ENCODE results near the gene IFNL3.
A peak's percentile ranks its signal among the peaks of the same experiment; 100 is the strongest.

The IFNL3 gene

GRCh38 chr19:39200066-39200802 lies 44.6 kb downstream of the IFNL3 start:
- no peak overlapping the region for H3K27ac Mint-ChIP-seq
- H3K4me1 Mint-ChIP-seq (ENCODE audit: low read depth in 2 of 2) = peaks cover 10 to 20% of the 10 kb centered on the region in 2 donors
- H3K36me3 Mint-ChIP-seq (ENCODE audit: insufficient read depth) = peaks cover 5% of the 10 kb centered on the region
- no peak for ATAC-seq (replicated peaks)
- H3K27me3 Mint-ChIP-seq = peaks cover 74 to 98% of the 10 kb centered on the region in 2 donors
- H3K4me3 Mint-ChIP-seq = no peak overlapping the region
- DNase-seq = no peak
- no peaks in the 10 kb centered on the region for H3K9me3 Mint-ChIP-seq

GRCh38 chr19:39199025-39199424 lies 45.8 kb downstream of the IFNL3 start:
- Mint-ChIP-seq H3K36me3 (ENCODE audit: insufficient read depth) (peaks cover 2% of the 10 kb centered on the region), H3K27me3 (peaks cover 66 to 98% of the 10 kb centered on the region in 2 donors), H3K4me1 (ENCODE audit: low read depth in 2 of 2) (peaks cover 10 to 22% of the 10 kb centered on the region in 2 donors), H3K27ac (no peak overlapping the region), H3K9me3 (no peaks in the 10 kb centered on the region), H3K4me3 (no peak overlapping the region)
- ATAC-seq (replicated peaks) = no peak
- DNase-seq = no peak

- H3K4me3 Mint-ChIP-seq = peak overlapping the region; percentile 22 to 58
- H3K36me3 Mint-ChIP-seq (ENCODE audit: insufficient read depth) = peaks cover 2% of the 10 kb centered on the region
- no peak for ATAC-seq (replicated peaks)
- DNase-seq = no peak
- H3K27ac Mint-ChIP-seq = no peak overlapping the region
- peaks cover 59 to 98% of the 10 kb centered on the region in 2 donors for H3K27me3 Mint-ChIP-seq
- H3K4me1 Mint-ChIP-seq (ENCODE audit: low read depth in 2 of 2) = peaks cover 10 to 22% of the 10 kb centered on the region in 2 donors
- no peaks in the 10 kb centered on the region for H3K9me3 Mint-ChIP-seq
Measured at GRCh38 chr19:39197808-39198207, 47.0 kb downstream of the IFNL3 start.

GRCh38 chr19:39196860-39197562 lies 47.8 kb downstream of the IFNL3 start, which contains the start of gene NCCRP1:
Gene NCCRP1, plus strand, starts transcription at chr19:39196964. Its CDS starts 19 bp downstream, at chr19:39196983.
- H3K4me3 Mint-ChIP-seq = peak within 1 kb of the TSS; percentile 65
- H3K27me3 Mint-ChIP-seq = peaks cover 52 to 97% of the 10 kb centered on the region in 2 donors

DNA sequence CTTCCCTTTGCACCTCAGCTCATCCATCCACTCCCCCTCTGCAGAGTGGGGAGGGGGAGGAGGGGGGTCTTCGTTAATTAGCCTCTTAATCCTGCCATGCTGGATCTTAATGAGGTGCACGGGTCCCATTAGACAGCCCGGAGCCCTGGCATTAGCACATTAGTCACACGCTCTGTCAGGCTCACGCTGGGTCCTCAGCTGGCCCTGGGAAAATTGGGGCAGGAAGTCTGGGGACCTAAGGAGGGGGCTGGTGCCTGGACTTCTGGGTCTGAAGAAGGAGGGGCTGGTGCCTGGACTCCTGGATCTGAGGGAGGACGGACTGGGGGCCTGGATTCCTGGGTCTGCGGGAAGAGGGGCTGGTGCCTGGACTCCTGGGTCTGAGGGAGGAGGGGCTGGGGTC lies 48.5 kb downstream of the IFNL3 start:
- H3K9me3 Mint-ChIP-seq = no peaks in the 10 kb centered on the region
- ATAC-seq (replicated peaks) (peak; percentile 20), DNase-seq (no peak)
- H3K27me3 Mint-ChIP-seq = peaks cover 45 to 97% of the 10 kb centered on the region in 2 donors
- peak overlapping the region; percentile 65 for H3K4me3 Mint-ChIP-seq
- H3K36me3 Mint-ChIP-seq (ENCODE audit: insufficient read depth) = peaks cover 2% of the 10 kb centered on the region
- H3K4me1 Mint-ChIP-seq (ENCODE audit: low read depth in 2 of 2) = peaks cover 10 to 22% of the 10 kb centered on the region in 2 donors
- no peak overlapping the region for H3K27ac Mint-ChIP-seq

More at GRCh38 chr19:39196860-39197562, 47.8 kb downstream of the IFNL3 start, which contains the start of gene NCCRP1:
- H3K36me3 Mint-ChIP-seq (ENCODE audit: insufficient read depth) = peaks cover 2% of the 10 kb centered on the region
- peaks cover 10 to 22% of the 10 kb centered on the region in 2 donors for H3K4me1 Mint-ChIP-seq (ENCODE audit: low read depth in 2 of 2)
- ATAC-seq (replicated peaks) = peak; percentile 41
- H3K9me3 Mint-ChIP-seq = no peaks in the 10 kb centered on the region
- DNase-seq = no peak
- no peak within 1 kb of the TSS for H3K27ac Mint-ChIP-seq

- H3K4me1 Mint-ChIP-seq (ENCODE audit: low read depth in 2 of 2) = peaks cover 10 to 22% of the 10 kb centered on the region in 2 donors
- no peak overlapping the region for H3K27ac Mint-ChIP-seq
- no peak for DNase-seq
- H3K9me3 Mint-ChIP-seq = no peaks in the 10 kb centered on the region
- H3K36me3 Mint-ChIP-seq (ENCODE audit: insufficient read depth) = peaks cover 2% of the 10 kb centered on the region
- peak; percentile 67 for ATAC-seq (replicated peaks)
- peak overlapping the region; percentile 65 for H3K4me3 Mint-ChIP-seq
- H3K27me3 Mint-ChIP-seq = peaks cover 43 to 97% of the 10 kb centered on the region in 2 donors
Measured at GRCh38 chr19:39195755-39196154, 49.1 kb downstream of the IFNL3 start.

DNA sequence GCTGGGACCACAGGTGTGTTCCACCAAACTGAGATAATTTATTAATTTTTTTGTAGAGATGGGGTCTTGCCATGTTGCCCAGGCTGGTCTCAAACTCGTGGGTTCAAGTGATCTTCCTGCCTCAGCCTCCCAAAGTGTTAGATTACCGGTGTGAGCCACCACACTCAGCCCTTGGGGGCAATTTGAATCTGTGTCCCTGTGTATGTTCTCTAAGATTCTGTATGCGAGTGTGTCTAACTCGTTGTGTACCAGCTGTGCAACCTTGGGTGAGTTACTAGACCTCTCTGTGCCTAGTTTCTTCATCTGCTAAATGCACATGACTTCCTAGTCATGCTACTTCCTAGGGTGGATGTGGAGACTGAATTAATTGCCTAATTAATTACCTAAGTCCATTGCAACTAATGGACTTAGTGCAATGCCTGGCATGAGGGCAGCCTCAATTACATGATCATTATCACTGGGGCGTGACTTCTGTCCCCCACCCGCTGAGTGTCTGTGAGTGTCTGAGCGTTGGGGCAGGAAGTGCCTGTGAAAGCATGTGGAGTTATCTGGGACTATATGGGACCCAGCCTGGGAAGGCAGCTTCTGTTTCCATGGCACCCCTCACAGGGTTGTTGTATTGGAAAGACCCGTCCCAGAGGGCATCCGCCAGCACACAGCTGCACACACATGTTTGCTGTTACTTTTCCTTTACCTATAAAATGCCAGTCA lies 49.8 kb downstream of the IFNL3 start:
- no peaks in the 10 kb centered on the region for H3K36me3 Mint-ChIP-seq (ENCODE audit: insufficient read depth)
- no peak for ATAC-seq (replicated peaks)
- no peak overlapping the region for H3K27ac Mint-ChIP-seq
- peaks cover 10 to 22% of the 10 kb centered on the region in 2 donors for H3K4me1 Mint-ChIP-seq (ENCODE audit: low read depth in 2 of 2)
- H3K9me3 Mint-ChIP-seq = no peaks in the 10 kb centered on the region
- H3K4me3 Mint-ChIP-seq = peak overlapping the region; percentile 65
- peaks cover 41 to 94% of the 10 kb centered on the region in 2 donors for H3K27me3 Mint-ChIP-seq
- no peak for DNase-seq

DNA sequence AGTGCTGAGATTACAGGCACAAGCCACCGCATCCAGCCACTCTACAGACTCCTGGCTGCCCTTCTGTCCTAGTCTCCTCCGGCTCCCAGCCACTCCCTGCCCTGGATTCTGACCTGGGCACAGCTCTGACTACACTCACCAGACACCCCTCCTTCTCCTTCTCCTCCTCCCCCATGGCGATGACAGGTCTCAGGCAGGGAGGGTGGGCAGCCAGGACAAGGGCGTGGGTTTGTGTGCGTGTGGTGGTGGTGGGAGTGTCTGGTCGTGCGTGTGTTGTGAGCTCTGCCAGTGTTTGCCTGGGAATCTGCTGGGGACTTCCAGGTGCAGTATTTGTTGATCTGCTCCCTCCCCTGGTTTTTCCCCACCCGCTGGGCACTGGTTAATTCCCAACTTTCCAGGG lies 51.0 kb downstream of the IFNL3 start:
- Mint-ChIP-seq H3K27ac (no peak overlapping the region), H3K4me1 (ENCODE audit: low read depth in 2 of 2) (peaks cover 10 to 22% of the 10 kb centered on the region in 2 donors), H3K27me3 (peaks cover 39 to 88% of the 10 kb centered on the region in 2 donors), H3K36me3 (ENCODE audit: insufficient read depth) (no peaks in the 10 kb centered on the region), H3K4me3 (no peak overlapping the region), H3K9me3 (no peaks in the 10 kb centered on the region)
- no peak for DNase-seq
- ATAC-seq (replicated peaks) = no peak
